Fibroblast of mammary gland (primary cell): ENCODE results near the gene SCUBE2.

Experiments
- DNase-seq: peaks from one replicate; pipeline ENCODE4 v3.0.0-alpha.2; 2010; ENCODE audit warnings: low read depth
- H3K4me3 ChIP-seq: 2 replicates; pipeline ENCODE4 v1.5.1; 2011; ENCODE audit warnings: low read depth, mild to moderate bottlenecking, low read length, moderate library complexity; ENCODE audit not compliant: control insufficient read depth
- CTCF ChIP-seq: conservative IDR thresholded peaks from 2 replicates; pipeline ENCODE4 v1.5.1; 2011; ENCODE audit warnings: low read depth, low read length, inconsistent platforms; ENCODE audit not compliant: control insufficient read depth, insufficient read depth

The SCUBE2 gene

GRCh38 chr11:8973121-8973520 is 118.3 kb downstream of the SCUBE2 start:
- TF ChIP-seq CTCF = no peak
- no peak for DNase-seq
- no peak overlapping the region for H3K4me3 ChIP-seq

- no peak for DNase-seq
- no peak overlapping the region for H3K4me3 ChIP-seq
- no peak for TF ChIP-seq CTCF
Measured at GRCh38 chr11:8971924-8972316, 119.5 kb downstream of the SCUBE2 start.

GRCh38 chr11:8971196-8971923 is 120.0 kb downstream of the SCUBE2 start:
- no peak overlapping the region for H3K4me3 ChIP-seq
- no peak for TF ChIP-seq CTCF
- no peak for DNase-seq
